HL-60 (cell line): Measurements from ENCODE around the gene PPM1H.

Experiments
- DNase-seq, 2 experiments: peaks; one replicate each; pipeline ENCODE4 v3.0.0-alpha.2; 2010 to 2020; ENCODE audit warnings: low read depth in 1 of 2, low spot score in 1 of 2
- H3K27ac ChIP-seq: fragments of 250-450 bp; sonication (Bioruptor Pico); replicated peaks from 2 replicates; pipeline ENCODE4 v1.5.1; 2020; ENCODE audit warnings: mild to moderate bottlenecking, moderate library complexity
- H3K27me3 ChIP-seq: fragments of 250-450 bp; sonication (Bioruptor Pico); 2 replicates; pipeline ENCODE4 v1.5.1; 2021; ENCODE audit warnings: mild to moderate bottlenecking, moderate library complexity; ENCODE audit not compliant: insufficient read depth, poor library complexity, severe bottlenecking
- H3K4me3 ChIP-seq: replicated peaks from 2 replicates; pipeline ENCODE4 v1.5.1; 2011; ENCODE audit warnings: mild to moderate bottlenecking, control low read depth, low read length; ENCODE audit not compliant: insufficient read depth
- GABPA ChIP-seq: IDR thresholded peaks from 2 replicates; pipeline ENCODE4 v1.6.1; 2012; ENCODE audit warnings: low read depth
- POLR2AphosphoS5 ChIP-seq: IDR thresholded peaks from 2 replicates; pipeline ENCODE4 v1.6.1; 2012; ENCODE audit warnings: low read depth
- REST ChIP-seq: IDR thresholded peaks from 2 replicates; pipeline ENCODE4 v1.6.1; 2012; ENCODE audit warnings: low read depth; ENCODE audit not compliant: insufficient replicate concordance
- SPI1 ChIP-seq: IDR thresholded peaks from 2 replicates; pipeline ENCODE4 v1.6.1; 2012; ENCODE audit warnings: low read depth, mild to moderate bottlenecking, borderline replicate concordance
- TF ChIP-seq, protein P1 (sequence below): IDR thresholded peaks from one replicate; pipeline ENCODE4 v1.5.1; 2011; ENCODE audit warnings: low read length, control low read depth, inconsistent platforms; ENCODE audit not compliant: insufficient read depth

The PPM1H gene

DNA sequence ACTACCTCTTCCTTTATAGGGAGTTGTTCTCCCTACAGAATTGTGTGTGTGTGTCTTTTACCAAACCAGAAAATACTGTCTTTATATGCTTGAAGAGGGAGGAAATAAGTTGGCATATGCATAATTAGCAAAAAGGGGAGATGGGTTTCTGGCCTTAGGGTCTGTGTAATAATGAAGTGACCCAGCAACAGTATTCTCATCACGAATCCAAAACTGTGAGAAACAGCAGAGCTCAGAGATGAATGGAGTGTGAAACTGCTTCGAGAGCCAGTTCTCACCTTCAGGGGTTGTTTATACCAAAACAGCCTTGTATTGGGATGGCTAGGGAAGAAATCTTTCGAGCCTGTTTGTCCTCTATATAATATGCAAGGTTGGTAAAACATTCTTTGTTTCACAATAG, 240.8 kb downstream of the PPM1H start:
- Histone ChIP-seq H3K27ac (no peak overlapping the region), H3K27me3 (no peaks in the 10 kb centered on the region), H3K4me3 (no peak overlapping the region)
- TF ChIP-seq, protein P1, sequence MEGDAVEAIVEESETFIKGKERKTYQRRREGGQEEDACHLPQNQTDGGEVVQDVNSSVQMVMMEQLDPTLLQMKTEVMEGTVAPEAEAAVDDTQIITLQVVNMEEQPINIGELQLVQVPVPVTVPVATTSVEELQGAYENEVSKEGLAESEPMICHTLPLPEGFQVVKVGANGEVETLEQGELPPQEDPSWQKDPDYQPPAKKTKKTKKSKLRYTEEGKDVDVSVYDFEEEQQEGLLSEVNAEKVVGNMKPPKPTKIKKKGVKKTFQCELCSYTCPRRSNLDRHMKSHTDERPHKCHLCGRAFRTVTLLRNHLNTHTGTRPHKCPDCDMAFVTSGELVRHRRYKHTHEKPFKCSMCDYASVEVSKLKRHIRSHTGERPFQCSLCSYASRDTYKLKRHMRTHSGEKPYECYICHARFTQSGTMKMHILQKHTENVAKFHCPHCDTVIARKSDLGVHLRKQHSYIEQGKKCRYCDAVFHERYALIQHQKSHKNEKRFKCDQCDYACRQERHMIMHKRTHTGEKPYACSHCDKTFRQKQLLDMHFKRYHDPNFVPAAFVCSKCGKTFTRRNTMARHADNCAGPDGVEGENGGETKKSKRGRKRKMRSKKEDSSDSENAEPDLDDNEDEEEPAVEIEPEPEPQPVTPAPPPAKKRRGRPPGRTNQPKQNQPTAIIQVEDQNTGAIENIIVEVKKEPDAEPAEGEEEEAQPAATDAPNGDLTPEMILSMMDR, result no peak
- TF ChIP-seq REST (no peak), GABPA (no peak), SPI1 (no peak), POLR2AphosphoS5 (no peak)
- DNase-seq, result no peak

- no peaks in the 10 kb centered on the region for H3K27me3 ChIP-seq
- DNase-seq, result no peak
- TF ChIP-seq POLR2AphosphoS5 (no peak), REST (no peak), SPI1 (no peak), GABPA (no peak)
- TF ChIP-seq, protein P1, result no peak
- no peak overlapping the region for H3K27ac ChIP-seq
- H3K4me3 ChIP-seq, result no peak overlapping the region
Observed at GRCh38 chr12:62693376-62694050, 241.4 kb downstream of the PPM1H start.

DNA sequence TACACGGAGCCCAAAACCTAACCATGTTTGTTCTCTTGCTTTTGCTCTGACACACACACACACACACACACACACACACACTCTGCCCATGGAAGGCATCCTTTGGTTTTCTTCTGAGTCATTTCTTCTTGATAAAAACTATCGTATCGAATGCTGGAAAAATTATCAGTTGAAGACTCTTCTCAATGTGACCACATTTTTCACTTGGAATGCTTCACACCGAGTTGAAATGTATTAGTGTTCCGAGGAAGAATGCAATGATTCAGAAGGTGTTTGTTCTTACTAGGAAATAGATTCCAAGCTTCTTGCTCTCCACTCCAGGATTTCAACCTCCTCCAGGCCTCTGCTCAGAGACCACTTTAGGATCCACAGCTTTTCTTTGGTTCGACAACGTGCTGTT, 242.1 kb downstream of the PPM1H start:
- TF ChIP-seq, protein P1, result no peak
- TF ChIP-seq REST (no peak), POLR2AphosphoS5 (no peak), GABPA (no peak), SPI1 (no peak)
- DNase-seq, result no peak
- Histone ChIP-seq H3K27ac (no peak overlapping the region), H3K27me3 (no peaks in the 10 kb centered on the region), H3K4me3 (no peak overlapping the region)
